NCI-H2227 treated with DMSO at 0.1 percent for 48 hours (cell line): Measurements from ENCODE around the gene SLC15A3.

Source experiments
- DNase-seq: peaks from one replicate; lab custom pipeline; 2025; lab: John Stamatoyannopoulos, UW

The SLC15A3 gene

DNA sequence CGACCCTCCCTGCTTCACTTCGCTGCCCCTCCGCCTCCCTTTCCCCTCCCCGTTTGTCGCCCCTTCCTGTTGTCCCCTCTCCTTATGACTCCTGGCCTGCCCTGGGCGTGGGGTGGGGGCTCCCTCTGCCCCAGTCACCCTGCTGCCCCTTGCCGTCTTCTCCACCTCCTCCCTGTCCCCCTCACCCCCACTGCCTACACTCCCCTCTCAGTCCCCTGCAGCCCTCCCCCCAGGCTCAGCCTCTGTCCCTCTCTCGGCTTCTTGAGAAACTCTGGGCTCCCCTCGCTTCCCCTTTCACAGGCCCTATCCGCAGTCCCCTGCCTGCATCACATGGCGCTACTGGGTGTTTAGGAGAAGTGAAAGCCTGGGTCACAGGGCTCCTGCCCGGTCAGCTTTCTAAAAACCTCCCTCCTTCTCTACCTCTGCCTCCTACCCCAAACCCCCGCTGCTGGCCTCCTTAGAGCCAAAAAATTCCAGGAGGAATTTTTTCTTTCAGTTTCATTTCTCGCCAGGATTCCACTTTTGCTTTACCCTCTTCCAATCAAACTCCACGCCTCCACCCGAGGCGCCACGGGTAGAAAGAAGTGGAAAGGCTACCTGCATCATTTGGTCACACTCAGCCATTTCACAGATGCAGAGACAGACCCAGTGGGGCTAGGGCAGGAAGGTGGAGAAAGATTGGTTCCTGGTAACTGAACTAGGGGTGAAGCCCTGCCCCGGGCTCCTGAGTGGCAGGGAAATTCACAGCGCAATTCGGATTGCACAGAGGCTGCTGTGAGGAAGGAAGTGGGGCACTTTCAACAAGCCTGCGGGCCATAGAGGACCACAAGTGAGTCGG lies at the start of gene SLC15A3:
SLC15A3 (minus strand) TSS at position 273 of the 838 bp plus-strand sequence. CDS start 625 bp downstream, outside the sequence.
- no peak for DNase-seq

DNA sequence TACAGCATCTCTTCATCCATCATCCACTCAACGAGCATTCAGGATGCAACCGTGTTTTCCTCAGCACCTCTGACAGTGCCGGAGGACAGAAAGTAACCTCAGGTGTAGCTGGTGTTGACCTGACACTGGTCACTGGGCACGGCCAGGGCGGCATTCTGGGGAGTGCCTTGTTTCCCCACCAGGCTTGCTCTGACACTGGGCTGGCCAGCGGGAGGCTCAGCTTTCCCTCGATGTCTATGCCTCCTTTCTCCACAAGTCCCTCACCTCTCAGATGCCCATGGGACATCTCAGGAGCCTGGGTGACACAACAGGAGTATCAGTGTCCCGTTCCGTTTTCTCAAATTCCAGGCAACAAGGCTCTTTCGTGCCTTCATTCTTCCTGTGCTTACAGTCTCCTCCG lies 48.5 kb upstream of the SLC15A3 start:
- no peak for DNase-seq

DNA sequence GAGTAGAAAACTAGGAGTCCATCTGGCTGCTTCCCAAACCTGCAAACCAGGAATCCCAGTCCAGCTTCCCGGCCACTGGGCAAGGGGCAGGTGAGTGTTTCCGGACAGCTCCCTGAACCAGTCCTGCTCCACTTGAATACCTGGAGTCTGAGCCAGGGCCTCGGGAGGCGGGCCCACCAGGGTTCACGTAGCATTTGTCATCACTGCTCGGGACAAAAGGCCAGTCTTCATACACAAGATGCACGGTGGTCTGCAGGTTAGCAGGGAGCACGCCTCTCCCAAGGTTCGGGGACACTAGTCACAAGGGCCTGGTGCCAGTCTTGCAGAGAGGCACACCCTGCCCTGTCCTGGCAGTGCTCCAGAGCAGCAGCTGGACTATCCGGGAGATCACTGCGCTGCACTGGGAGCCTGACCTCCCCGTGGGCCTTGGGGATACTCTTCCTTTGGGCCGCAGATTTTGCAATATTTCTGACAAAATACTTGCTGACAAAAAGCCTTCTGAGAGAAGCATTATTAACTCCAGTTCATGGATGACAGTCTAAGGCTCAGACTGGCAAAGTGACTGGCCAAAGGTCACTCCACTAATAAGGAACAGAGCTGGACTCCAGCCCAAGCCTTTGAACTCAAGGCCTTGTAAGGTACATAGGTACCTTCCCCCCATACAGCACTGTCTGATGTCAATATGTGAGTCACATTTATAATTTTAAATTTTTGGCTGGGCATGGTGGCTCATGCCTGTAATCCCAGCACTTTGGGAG lies 44.6 kb upstream of the SLC15A3 start:
- no peak for DNase-seq

DNA sequence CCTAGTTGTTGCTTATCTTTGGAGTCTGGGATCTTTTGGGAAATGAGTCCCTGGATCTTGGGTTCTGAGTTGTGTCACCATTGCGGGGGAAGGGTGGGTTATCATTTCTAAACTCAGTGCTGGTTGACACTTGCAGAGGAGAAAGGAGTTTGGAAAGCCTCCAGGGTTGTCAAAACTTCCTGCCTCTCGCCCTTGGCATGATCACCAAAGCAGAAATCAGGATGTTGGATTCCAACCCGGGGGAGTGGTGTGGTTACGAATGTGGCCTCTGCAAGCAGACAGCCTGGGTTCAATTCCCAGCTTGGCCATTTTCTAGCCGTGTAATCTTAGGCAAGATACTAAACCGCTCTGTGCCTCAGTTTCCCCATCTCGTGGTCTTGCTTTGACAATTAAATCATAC lies 43.8 kb upstream of the SLC15A3 start:
- no peak for DNase-seq

DNA sequence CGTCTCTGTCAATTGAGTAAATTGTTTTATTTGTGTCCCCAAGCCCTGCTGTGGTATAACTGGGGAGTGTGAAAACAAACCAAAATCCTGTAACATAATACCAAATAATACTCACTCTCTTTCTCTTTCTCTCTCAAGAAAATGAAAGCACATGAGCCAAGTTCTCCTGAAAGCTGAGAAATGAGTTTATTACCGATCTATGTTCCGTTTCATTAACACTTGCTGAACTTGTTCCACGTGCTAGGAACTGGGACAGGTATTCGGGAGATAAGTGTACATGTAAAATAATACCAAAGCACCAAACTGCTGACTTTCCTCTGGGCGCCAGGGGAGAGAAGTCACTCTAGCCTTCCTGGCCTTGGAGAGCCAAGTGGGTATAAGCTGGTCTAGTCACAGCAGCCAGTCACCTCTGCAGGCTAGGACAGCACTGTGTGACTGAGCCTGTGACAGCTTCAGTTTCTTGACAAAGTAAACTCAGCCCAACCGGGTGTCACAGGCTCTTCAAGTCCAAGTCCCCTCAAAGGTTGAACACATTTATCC lies 42.6 kb upstream of the SLC15A3 start:
- DNase-seq: no peak

DNA sequence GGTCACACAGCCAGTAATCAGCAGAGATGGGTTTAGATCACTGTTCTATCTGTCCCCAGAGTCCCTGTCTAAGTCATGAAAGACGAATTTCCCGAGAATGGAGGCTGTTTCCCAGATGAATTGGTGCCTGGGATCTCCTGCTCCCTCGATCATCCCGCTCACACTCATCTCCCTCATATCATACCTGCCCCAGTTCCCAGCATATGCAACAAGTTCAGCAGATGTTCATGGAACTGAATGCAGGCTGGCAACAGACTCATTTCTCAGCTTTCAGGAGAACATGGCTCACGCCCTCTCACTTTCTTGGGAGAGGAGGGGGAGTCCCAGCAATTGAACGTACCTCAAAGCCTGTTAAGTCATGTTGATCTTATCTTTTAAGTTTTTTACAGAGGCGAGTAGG lies 41.6 kb upstream of the SLC15A3 start:
- no peak for DNase-seq

DNA sequence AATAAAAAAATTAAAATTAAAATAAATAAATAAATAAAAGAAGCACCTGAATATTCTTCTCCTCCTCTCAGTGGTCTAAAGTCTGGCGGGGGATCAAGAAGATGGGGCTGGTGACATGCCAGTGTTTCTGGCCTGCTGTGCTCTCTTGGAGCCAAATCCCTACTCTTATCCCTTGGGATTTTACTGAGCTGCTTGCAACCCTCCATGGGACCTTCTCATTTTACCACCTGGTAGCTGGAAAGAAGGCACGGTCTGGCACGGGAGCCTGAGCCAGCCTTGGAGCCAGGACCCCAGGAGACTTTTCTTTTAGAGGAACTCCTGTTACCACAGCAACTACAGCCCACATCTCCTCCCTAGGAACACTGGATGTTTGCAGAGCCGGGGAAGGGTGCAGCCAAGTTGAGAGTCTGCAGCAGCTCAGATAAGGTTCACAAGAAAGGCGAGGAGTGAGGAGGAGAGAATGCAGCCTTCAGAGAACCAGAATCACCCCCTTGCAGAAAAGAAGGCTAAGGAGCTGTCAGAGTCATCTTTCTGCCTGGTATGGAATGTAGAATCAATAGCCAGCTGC lies 41.0 kb upstream of the SLC15A3 start:
- DNase-seq: no peak

DNA sequence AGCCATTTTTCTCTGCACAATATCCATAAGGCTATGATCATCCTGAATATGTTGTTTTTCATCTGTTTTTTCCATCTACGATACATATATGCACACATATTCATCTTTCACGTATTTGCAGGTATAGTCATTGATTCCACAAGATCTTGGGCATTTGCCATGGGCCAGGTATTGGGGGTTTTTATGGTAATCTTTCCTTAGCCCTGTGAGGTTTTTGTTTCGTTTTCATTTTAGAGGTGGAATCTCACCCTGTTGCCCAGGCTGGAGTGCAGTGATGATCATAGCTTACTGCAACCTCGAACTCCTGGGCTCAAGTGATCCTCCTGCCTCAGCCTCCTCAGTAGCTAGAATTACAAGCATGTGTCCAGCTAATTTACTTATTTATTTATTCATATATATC lies 39.5 kb upstream of the SLC15A3 start:
- no peak for DNase-seq

DNA sequence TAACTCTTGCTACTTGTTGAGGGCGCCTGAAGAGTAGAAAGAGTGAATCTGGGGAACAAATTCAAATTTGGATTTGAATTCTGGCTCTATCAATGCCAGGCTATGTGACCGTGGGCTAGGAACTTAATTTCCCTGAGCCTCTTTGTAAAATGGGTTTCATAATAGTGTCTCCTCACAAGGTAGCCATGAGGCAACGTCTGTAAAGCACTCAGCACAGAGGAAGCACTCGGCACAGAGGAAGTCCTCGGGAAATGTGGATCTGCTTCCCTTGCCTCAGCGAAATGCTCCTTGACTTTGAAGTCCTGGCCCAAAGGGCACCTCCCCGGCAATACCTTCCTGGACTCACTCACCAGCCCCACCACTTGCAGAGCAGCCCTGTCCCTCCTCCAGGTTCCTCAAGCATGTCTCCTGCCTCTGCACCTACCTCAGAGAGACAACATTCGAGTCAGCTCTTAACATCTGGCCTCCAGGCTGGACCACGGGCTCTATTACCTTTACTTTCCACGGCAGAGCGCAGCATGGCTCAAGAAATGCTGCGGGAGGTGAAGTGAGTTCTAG lies 37.2 kb upstream of the SLC15A3 start:
- DNase-seq: no peak

DNA sequence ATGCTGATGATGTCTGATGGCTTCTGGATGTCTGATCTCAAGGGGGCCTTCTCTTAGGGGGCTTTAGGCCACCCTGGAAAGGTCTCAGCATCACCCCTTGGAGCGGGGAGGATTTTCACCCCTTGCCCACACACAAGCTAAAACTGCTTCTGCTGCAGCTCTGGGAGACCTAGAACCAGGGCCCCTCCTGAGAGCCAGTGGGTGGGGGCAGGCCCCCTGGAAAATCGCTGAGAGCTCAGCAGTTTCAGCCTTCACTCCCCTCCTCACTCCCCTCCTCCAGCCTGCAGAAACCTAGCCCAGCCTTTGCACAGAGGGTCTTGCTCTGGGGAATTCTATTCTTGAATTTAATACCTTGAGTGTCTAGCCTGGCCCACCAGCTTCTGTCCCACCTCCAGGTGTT lies 36.7 kb upstream of the SLC15A3 start:
- DNase-seq: no peak

DNA sequence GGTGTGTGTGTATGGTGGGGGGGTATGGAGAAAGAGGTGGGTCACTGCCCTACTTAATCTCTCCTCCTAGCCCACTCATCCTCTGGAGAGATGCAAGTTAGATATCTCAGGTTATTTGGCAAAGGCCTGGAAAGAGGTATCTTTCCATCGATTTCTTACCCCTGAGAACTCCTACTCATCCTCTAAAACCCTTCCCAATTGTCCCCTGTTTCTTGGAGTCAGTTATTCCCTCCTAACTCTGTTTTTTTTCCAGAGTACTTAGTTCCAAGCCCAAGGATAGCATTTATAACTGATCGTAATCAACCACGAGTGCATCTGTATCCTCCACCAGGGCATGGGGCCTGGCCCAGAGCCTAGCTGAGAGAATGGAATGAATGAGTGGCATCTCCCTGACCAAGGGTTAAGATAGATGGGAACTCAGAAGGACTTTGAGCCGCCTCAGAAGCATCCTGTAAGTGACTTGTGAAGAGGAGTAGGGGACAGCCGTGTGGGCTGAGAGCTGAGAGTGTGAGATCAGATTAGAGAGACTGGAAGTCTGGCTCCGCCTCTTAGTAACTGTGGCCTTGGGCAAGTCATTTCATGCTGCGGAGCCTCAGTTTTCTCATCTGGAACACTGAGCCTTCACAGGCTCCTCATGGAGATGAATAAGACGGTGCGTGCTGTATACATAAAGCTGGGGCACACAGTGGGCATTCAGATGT lies 35.8 kb upstream of the SLC15A3 start:
- no peak for DNase-seq

DNA sequence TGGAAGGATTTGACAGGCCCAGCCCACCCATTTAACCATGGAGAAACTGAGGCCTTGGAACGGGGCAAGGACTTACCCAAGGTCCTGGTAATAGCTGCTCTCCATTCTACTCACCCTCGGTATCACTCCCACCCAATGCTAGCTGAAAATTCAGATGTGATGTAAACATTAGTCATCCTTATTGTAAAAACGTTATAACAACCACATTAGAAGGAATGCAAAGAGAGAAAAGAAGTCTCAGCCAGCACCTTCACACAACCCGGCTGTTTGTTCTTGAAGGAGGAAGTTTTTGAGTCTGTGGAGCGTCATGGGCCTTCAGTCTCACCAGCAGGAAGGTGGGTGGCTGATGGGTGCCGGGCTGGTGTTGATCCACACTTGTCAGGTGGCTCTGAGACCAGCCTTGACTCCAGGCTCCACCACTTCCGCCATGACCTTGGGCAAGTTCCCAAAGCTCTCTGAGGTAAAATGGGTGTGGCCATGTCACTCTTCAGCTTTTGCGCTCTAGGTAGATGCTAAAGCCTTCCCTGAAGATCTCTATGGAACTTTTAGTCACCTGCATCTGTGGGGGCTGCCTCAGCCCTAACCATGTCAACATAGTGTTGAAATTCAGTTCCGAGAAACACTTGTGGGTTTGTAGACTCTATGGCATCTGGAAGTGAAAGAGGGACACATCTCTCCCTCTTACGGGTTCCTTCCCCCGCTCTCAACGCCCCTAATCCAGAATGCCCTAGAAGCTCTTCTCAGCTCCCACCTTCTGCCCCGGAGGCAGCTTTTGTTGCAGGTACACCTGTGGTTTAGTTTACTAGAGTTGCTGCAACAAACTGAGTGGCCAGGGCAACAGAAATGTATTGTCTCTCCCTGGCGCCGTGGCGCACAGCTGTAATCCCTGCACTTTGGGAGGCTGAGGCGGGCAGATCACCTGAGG lies 34.3 kb upstream of the SLC15A3 start:
- DNase-seq: no peak

DNA sequence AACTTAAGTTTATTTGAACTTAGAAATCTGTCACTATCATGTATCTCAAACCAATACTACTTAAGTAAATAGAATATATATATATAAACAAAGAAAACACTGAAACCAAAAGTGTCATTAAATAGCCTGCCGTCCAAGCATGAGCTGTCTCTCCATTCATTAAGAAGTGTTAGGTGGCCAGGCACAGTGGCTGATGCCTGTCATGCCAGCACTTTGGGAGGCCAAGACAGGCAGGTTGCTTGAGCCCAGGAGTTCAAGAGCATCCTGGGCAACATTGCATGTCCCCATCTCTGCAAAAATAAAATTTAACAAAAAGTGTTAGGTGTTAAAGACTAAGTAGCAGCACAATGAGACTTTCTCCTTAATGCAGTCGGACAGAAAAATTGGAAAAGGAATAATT lies 33.5 kb upstream of the SLC15A3 start:
- DNase-seq: no peak

DNA sequence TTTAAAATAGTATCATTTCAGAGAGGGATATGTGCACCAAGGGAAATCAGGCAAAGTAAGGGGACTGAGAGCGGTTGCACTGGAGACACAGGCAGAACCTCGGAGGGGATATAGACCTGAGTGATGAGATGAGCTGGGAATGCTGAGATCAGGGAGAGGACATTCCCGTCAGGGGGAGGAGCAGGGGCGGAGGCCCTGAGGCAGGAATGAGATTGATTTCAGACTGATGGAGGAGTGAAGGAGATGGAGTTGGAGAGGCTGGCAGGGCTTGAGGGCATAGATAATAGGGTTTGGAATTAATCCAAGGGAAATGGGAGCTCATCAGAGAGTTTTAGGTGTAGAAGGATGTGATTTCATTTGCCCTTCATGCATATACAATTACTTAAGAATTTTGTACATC lies 32.7 kb upstream of the SLC15A3 start:
- DNase-seq: no peak

DNA sequence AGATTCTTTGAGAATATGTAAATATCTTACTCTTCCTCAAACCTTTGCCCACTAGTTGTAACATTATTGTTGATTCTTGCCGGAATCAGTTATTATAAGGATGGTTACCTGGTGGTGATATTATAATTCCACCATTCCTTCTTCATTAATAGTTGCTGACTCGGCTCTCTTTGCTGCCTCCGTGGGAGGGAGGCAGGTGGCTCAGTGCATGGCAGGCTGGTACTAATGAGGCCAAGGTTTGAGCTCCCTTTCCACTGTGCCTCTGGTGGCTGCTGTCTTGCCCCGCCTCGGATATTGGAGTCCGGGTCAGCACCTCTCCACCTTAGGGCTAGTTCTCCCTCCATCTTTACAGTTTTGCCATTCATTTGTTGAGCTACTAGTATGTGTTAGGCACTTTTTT lies 32.2 kb upstream of the SLC15A3 start:
- no peak for DNase-seq

DNA sequence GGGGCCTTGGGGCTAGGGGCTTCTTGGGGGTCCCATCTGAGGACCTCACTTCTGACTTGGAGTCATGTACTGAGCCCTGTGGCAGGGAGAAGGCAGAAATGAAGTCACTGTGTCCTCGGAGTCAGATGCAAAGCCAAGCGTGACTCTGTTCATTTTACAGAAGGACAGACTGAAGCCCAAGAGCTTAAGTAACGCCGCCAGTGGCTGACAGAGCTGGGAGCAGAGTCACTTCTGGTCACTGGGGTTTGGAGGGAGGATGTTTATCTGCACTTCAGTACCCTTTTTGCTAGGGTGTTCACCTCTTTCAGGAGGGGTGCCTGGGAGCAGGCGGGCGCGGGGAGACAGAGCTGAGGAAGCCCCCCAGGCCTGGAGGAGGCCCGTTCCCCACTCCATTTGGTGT lies 30.2 kb upstream of the SLC15A3 start:
- DNase-seq: no peak

DNA sequence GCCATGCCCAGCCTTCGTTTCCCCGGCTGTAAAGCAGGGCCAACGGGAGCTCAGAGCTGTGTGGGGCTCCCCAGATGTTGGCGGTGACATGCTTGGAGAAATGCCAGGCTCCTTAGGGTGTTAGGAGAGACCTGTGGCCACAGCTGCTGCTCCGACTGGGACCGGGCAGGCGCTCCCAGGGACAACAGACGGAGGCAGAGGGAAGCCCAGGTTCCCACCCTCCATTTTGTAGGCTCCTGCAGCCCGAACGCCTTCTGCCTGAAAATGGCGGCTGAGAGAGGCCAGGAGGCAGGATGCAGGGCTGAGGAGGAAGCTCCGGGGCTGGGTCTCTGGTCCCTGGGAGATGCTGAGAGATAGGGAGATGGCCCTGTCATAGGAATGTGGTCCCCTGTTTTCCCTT lies 29.5 kb upstream of the SLC15A3 start:
- no peak for DNase-seq

DNA sequence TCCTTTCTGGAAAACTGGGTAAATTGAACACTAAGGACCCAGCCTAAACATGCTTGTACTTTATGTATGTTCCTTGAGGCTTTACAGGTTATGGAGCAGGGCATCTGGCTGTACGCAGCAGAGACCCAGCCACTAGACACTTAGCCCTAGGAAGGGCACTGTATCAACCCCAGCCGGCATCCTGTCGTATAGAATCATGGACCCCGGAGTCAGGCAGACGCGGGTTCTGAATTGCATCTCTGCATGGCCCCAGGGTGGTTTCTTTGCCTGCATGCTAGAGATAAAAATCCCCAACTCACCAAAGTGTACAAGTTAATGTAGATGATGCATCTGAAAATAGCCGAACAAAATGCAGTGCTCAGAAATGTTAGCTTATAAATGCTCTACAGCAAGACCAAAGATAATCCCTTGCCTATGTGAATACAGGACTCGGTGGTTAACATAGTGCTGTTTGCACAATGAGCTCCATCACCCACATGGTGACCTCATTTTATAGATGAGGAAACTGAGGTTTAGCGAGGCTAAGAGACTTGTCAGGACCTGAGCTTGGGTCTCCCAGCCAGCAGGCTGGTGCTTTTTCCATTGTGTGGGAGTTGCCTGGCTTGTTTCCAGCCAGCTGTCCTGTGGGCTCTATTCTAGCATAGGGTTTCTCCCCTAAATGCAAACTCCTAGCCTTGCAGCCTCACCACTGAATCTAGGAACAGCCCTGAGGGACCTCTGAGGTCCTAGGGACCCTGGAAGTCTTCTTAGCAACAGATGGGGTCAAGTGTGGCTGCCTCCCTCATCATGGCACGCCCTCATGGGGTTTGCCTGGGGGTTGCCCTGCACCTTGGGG lies 26.8 kb upstream of the SLC15A3 start:
- no peak for DNase-seq

DNA sequence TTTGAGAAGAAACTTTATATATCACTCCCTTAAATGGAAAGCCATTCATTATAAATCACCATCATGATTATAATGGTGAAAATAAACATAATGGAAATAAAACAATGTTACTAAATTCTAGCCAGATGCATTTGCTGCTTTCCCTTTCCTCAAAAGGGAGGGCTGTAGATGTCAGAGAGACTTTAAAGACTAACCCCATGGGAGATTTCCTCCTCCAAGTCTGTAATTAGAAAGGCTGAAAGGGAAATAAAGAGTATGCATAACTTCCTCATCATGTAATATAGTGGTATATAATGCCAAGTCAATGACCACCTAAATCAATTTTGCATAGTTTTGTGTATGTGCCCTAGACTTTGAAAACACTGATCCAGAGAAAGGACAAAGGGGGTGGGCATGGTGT lies 25.9 kb upstream of the SLC15A3 start:
- no peak for DNase-seq

DNA sequence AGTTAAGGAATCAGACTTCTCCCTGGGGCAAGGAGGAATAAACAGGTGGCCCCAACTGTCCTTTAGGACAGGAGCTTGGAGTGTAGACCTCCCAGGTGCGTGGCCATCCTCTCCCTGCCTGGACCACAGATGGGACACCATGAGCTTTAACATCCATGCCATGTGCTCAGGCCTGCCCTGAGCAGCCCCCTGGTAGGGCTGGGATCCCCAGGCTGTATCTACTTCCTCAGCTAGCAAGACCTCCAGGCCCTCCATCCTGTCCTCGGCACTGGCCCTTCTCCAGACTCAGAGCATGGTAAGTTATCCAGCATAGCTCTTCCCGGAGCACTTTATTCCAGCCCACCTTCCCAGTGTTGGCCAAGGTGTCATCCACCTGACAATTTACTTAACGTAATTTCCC lies 25.2 kb upstream of the SLC15A3 start:
- no peak for DNase-seq
